Psoas muscle (tissue), 8 donors: ENCODE measurements around the gene SLC22A14. TPM values are rescaled to one million over a fixed set of nuclear protein-coding genes. Genes with fewer than 3 reads are reported as not detected.
A peak's percentile ranks its signal among the peaks of the same experiment; 100 is the strongest.

Source experiments
- ATAC-seq, 4 donors: fragments of 200-7000 bp; cut with Tn5 transposase; one replicate each; pipeline ENCODE4 v1.9.1; 2020; ENCODE audit warnings: moderate library complexity in 3 of 4, mild to moderate bottlenecking in 2 of 4
- DNase-seq, 2 donors: peaks; one replicate each; pipeline ENCODE4 v3.0.0-alpha.2; 2020
- H3K27ac ChIP-seq: fragments of 200-600 bp; one replicate; pipeline ENCODE4 v1.8.0; 2022
- H3K27me3 ChIP-seq, 3 donors: fragments of 200-600 bp in 1 of 3; one replicate each; pipeline versions ENCODE4 v1.6.1 to v1.8.0; 2013 to 2022; ENCODE audit warnings: low read length in 2 of 3, mild to moderate bottlenecking in 2 of 3, moderate library complexity in 1 of 3; ENCODE audit not compliant: insufficient read depth in 3 of 3
- H3K36me3 ChIP-seq, 2 donors: fragments of 200-600 bp in 1 of 2; one replicate each; pipeline versions ENCODE4 v1.6.1 to v1.8.0; 2013 to 2022; ENCODE audit warnings: low read depth in 1 of 2, mild to moderate bottlenecking in 1 of 2, moderate library complexity in 1 of 2; ENCODE audit not compliant: insufficient read depth in 1 of 2
- H3K4me1 ChIP-seq: fragments of 200-600 bp; one replicate; pipeline ENCODE4 v1.8.0; 2022
- H3K4me3 ChIP-seq: fragments of 200-600 bp; one replicate; pipeline ENCODE4 v1.8.0; 2022; ENCODE audit warnings: mild to moderate bottlenecking
- H3K9me3 ChIP-seq: fragments of 200-600 bp; one replicate; pipeline ENCODE4 v1.8.0; 2022
- WGBS, 3 donors: extraction: QIAGEN DNeasy Blood & Tissue Kit; methylation state at CpG; one replicate each; pipeline versions ENCODE4 v1.1.6 to v1.1.7; 2013; 5-methylcytosine and 5-hydroxymethylcytosine counted together
- intact Hi-C, 2 donors: fragments of 100-400 bp; cut with DNase I; formaldehyde crosslinking; loops; one replicate each; pipeline versions ENCODE4 v1.11.0 to v1.14.2; 2022
- polyA plus RNA-seq, 3 donors: library from polyadenylated mRNA; stranded (reverse); fragments of 200-250 nt; gene quantifications; one replicate each; pipeline ENCODE4 v1.2.3, GENCODE V29; 2013
- total RNA-seq, 4 donors: library from RNA; stranded (reverse); fragmentation: NEBNext Ultra II Directional in 2 of 4; extraction: Animal tissue kit (Norgen Biotek cat#: 25700) in 2 of 4; gene quantifications; one replicate each; pipeline versions ENCODE4 v1.2.1 to v1.2.4, GENCODE V29; 2021 to 2023
- TF ChIP-seq, protein P1 (sequence below): fragments of 200-600 bp; IDR thresholded peaks from one replicate; pipeline ENCODE4 v1.8.0; 2022; ENCODE audit warnings: antibody characterized with exemption
- donor health status: healthy with polysubstance abuse.
- donor health status: DM: no; HTN: no; CAD: no; lungs with moderate emphysema.
- donor health status: Bipolar disorder and iron deficiency.
- donor health status: healthy.
- donor health status: DM: yes; HTN: yes; CAD: no.
- donor health status: DM: no; HTN: no; CAD: no.
- donor health status: DM: no; HTN: no; CAD: no.
- donor health status: DM: yes; HTN: yes; CAD: no.

Gene SLC22A14
- total and polyA plus RNA-seq, 7 donors = 0.08 to 0.64 (median 0.26) TPM

DNA sequence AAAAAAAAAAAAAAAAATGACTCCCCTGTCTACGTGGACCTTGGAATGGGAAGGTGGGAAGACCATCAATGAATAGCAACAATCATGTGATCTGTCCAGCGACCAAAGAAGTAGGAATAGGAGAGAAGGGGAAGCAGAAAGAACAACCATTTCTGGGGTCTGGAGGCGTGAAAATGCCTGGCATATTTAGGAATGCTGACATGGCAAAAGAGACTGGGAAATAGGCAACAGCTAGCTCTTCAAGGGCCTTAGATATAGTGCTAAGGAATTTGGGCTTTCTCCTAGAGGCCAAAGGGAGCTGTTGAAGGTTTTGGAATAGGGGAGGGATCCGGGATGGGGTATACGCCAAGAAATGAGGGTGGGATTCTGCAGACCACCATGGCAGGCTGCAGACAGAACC is 10.5 kb upstream of the SLC22A14 start:
- 92 to 94% (median 93%) methylated on average over 5 of the region's 5 CpGs for WGBS, 3 donors
- no peak for DNase-seq
- intact Hi-C loops = no loop called here
- Histone ChIP-seq H3K27ac (no peak overlapping the region), H3K36me3 (peaks cover 0 to 16% of the 10 kb centered on the region in 2 donors), H3K9me3 (no peaks in the 10 kb centered on the region), H3K4me1 (no peaks in the 10 kb centered on the region), H3K4me3 (no peak overlapping the region), H3K27me3 (no peaks in the 10 kb centered on the region)
- no peak for ATAC-seq
- TF ChIP-seq, protein P1, sequence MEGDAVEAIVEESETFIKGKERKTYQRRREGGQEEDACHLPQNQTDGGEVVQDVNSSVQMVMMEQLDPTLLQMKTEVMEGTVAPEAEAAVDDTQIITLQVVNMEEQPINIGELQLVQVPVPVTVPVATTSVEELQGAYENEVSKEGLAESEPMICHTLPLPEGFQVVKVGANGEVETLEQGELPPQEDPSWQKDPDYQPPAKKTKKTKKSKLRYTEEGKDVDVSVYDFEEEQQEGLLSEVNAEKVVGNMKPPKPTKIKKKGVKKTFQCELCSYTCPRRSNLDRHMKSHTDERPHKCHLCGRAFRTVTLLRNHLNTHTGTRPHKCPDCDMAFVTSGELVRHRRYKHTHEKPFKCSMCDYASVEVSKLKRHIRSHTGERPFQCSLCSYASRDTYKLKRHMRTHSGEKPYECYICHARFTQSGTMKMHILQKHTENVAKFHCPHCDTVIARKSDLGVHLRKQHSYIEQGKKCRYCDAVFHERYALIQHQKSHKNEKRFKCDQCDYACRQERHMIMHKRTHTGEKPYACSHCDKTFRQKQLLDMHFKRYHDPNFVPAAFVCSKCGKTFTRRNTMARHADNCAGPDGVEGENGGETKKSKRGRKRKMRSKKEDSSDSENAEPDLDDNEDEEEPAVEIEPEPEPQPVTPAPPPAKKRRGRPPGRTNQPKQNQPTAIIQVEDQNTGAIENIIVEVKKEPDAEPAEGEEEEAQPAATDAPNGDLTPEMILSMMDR = no peak

GRCh38 chr3:38274864-38275649 is 7.0 kb upstream of the SLC22A14 start:
- no peaks in the 10 kb centered on the region for H3K4me1 ChIP-seq
- 92 to 94% (median 93%) methylated on average over 21 of the region's 21 CpGs for WGBS, 3 donors

GRCh38 chr3:38275658-38276057 is 6.4 kb upstream of the SLC22A14 start:
- Histone ChIP-seq H3K9me3 (no peaks in the 10 kb centered on the region), H3K27ac (no peak overlapping the region), H3K4me1 (no peaks in the 10 kb centered on the region), H3K4me3 (no peak overlapping the region), H3K27me3 (no peaks in the 10 kb centered on the region), H3K36me3 (peaks cover 0 to 25% of the 10 kb centered on the region in 2 donors)
- DNase-seq (no peak), ATAC-seq (peak in 1 of 4 donors; percentile 18)
- TF ChIP-seq, protein P1 = no peak
- intact Hi-C loops = no loop called here
- WGBS, 3 donors = 93 to 95% (median 93%) methylated on average over 8 of the region's 8 CpGs

More at GRCh38 chr3:38274864-38275649, 7.0 kb upstream of the SLC22A14 start:
- Histone ChIP-seq H3K36me3 (peaks cover 0 to 25% of the 10 kb centered on the region in 2 donors), H3K9me3 (no peaks in the 10 kb centered on the region), H3K4me3 (no peak overlapping the region), H3K27ac (no peak overlapping the region), H3K27me3 (no peaks in the 10 kb centered on the region)
- TF ChIP-seq, protein P1 = no peak
- intact Hi-C loops = no loop called here
- DNase-seq (no peak), ATAC-seq (no peak)

- TF ChIP-seq, protein P1 = no peak
- peaks cover 0 to 25% of the 10 kb centered on the region in 2 donors for H3K36me3 ChIP-seq
- H3K9me3 ChIP-seq = no peaks in the 10 kb centered on the region
- intact Hi-C loops = no loop called here
- 89 to 94% (median 89%) methylated on average over 11 to 13 of the region's 13 CpGs for WGBS, 3 donors
- no peak for ATAC-seq
- no peaks in the 10 kb centered on the region for H3K27me3 ChIP-seq
- H3K4me1 ChIP-seq = no peaks in the 10 kb centered on the region
- DNase-seq = no peak
- H3K27ac ChIP-seq = no peak overlapping the region
- H3K4me3 ChIP-seq = no peak overlapping the region
Observed at GRCh38 chr3:38276081-38276916, 5.8 kb upstream of the SLC22A14 start.
